NK-92 (cell line): Measurements from ENCODE around the gene NISCH.

ENCODE experiments used
- DNase-seq: peaks from one replicate; lab custom pipeline; 2025; ENCODE audit not compliant: unreplicated experiment; lab: John Stamatoyannopoulos, UW

The NISCH gene

DNA sequence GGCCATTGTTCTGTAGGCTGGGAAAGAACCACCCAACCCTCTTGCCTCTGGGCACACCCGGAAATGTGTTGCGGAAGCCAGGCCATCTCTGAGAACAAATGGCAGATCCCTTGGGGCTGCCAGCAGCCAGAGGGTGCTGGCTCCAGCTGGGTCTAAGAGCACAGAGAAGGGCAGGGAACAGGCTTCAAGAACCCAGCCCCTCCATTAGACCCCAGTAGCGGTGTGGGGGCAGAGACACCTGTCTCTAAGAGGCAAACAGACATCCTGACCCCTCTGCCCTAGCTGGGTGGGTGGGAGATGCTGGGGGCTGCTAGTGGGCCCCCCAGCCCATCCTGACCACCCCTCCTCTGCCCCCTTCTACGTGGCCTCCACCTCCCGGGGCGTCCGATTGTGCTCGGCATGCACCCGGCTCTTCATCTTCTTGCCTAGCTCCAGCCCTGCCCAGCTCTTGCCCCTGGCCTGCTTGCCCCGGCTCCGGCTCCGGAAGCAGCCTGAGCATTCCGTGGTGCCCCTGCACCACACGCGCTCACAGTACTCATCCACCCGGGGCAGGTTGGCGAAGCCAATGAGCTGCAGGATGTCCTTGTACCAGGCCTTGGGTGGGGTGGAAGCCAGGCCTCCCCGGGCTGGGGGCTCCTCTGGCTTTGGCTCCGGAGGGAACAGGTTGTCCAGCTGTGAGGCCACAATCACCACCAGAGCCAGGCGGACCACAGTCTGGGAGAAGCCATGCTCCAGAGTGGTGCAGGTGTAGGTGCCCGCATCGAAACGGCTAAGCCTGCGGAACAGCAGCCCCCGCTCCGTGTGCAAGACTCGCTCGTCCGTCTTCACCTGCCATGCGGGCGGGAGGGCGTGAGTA lies 19.9 kb upstream of the NISCH start:
- DNase-seq, result no peak

- DNase-seq, result no peak
Observed at GRCh38 chr3:52436500-52437149, 18.8 kb upstream of the NISCH start.

DNA sequence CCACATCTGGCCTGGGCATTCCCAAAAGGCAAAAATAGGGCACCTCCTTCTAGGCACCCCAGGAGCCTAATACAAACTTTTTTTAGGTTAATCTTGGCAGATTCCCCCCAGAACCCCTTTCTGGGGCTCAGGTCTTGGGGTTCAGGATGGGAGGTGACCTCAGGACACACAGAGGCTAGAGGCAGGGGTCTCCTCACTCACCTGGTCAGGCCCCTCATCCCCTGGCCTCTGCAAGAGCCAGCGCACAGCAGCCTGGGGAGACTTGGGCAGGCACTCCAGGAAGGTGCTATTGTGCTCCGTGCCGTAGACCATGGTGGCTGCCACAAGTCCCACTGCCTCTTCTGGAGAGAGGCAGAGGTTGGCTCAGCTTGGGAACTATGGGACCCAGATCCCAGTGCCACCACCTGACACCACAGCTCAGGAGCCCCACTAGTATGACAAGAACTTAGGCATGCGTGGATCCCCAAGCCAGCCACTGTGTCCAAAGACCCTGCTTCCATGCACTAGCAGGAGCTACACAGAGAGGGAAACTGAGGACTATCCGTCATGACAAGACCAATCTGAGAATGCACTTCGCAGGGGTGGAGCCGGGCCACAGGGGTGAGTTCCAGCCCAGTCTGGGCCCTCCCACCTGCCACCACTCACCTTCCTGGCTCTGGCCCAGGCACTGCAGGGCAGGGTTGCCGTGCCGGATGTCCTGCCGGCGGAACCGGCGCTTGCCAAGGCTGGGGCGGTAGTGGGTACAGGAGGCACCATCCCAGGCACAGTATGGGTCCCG lies 17.9 kb upstream of the NISCH start:
- DNase-seq, result no peak

GRCh38 chr3:52438104-52438376 lies 17.4 kb upstream of the NISCH start:
- DNase-seq, result no peak

DNA sequence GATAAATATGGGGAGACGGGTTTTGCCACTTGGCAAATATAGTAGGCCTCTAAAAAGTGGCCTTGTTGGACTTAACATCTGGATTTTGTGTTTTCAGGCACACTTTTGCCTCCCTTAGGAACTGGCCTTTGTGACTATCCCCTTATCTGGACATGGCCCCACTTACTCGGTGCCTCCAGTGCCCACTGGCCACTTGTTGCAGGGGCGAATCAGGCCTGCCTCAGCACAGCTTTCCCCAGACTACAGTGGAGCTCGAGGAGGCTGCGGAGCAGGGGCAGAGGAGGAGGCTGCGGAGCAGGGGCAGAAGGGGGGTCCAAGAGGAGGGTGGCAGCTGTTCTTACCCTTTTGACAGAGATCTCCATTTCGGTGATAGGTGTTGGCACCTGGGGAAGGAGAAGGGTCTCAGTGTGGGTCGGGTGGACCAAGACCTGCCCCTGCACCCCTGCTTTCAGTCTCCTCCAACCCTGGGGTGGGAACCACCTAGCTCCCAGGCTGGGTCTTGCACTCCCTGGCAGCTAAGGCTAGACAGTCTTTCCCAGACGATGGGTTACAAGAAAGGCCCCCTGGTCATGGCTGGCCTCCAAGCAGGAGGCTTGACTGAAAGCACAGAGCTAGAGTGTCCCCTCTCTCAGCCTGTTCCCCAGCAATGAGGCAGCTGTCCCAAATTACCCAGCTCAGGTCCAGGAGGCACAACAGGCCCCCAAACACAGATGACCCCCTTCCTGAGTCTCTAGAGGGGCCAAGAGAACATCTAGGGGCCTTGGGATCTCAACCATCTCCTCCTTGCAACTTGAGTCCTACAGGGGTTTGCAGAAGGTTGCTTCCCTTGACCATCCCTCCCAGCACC lies 16.6 kb upstream of the NISCH start:
- DNase-seq, result no peak

- DNase-seq, result no peak
Observed at GRCh38 chr3:52439426-52440248, 15.8 kb upstream of the NISCH start.

DNA sequence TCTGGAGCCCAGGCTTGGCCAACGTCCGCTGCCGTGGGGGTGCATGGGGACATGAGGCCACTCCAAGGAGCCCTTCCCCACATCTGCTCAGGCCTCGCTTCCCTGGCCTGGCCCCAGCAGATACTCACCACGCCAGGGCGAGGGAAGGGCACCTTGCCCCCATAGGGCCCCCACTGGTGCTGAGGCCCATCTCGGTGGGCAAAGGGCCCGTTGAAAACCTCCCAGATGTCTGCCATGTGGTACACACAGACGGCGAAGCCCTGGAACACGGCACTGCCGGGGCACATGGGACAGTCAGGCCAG lies 15.2 kb upstream of the NISCH start:
- no peak for DNase-seq

DNA sequence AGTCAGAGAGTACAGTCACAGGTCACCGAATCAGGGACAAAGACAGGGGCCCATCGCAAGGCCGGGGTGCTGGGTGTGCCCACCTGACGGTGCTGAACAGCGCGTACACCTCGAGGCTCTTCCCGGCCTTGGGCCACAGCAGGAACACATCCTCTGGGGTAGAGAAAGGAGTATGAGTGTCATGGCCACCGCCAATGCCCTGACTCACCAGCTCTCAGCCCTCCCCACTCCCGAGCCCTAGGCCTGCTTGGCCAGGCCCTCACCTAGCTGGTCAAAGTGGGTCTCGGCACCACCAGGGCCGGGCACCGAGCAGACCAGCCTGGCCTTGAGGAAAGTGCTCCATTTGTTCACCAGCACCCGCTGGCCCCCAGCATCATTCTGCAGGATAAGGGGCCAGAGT lies 14.7 kb upstream of the NISCH start:
- no peak for DNase-seq

GRCh38 chr3:52441091-52441771 lies 14.2 kb upstream of the NISCH start:
- DNase-seq, result no peak

DNA sequence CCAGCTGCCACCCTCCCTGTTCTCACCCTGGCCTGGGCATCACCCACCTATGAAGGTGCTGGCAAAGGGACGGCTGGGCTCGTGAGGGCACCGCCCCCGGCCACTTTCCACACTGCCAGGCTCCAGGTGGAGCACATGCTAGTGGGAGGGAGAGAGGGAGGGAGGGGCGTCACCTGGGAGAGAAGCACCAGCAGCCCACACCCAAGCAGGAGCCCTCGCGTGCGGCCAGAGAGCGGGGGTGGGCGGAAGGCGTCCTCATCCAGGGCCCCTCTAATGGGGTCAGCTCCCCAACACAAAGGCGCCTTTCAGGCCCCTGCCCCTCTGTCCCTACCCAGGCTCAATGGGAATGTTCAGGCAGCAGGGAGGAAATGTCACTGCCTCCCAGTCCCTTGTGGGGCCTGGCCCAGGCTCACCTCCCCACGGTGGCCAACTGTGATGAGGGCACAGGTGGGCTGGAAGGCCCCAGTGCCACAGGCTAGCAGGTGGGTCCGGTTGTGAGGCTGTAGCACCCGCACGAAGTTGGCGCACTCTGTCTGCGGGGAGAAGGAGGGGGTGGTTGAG lies 13.6 kb upstream of the NISCH start:
- DNase-seq, result no peak

- DNase-seq, result no peak
Observed at GRCh38 chr3:52442409-52443267, 12.8 kb upstream of the NISCH start.

GRCh38 chr3:52443268-52443610 lies 12.2 kb upstream of the NISCH start:
- DNase-seq, result no peak

- no peak for DNase-seq
Observed at GRCh38 chr3:52443791-52444687, 11.4 kb upstream of the NISCH start.

- DNase-seq, result no peak
Observed at GRCh38 chr3:52444860-52445793, 10.3 kb upstream of the NISCH start, which contains the start of gene SEMA3G. Gene SEMA3G, minus strand, starts transcription at chr3:52445103. Its CDS starts 76 bp downstream, at chr3:52445027.

- DNase-seq, result no peak
Observed at GRCh38 chr3:52446042-52446441, 9.4 kb upstream of the NISCH start.

- no peak for DNase-seq
Observed at GRCh38 chr3:52446631-52447511, 8.5 kb upstream of the NISCH start.
